ENCODE measurements around the gene PLCB1. TPM values are rescaled to one million over a fixed set of nuclear protein-coding genes. Genes with fewer than 3 reads are reported as not detected.

Gene PLCB1
- total RNA-seq, 1 donor = 13.4 TPM

DNA sequence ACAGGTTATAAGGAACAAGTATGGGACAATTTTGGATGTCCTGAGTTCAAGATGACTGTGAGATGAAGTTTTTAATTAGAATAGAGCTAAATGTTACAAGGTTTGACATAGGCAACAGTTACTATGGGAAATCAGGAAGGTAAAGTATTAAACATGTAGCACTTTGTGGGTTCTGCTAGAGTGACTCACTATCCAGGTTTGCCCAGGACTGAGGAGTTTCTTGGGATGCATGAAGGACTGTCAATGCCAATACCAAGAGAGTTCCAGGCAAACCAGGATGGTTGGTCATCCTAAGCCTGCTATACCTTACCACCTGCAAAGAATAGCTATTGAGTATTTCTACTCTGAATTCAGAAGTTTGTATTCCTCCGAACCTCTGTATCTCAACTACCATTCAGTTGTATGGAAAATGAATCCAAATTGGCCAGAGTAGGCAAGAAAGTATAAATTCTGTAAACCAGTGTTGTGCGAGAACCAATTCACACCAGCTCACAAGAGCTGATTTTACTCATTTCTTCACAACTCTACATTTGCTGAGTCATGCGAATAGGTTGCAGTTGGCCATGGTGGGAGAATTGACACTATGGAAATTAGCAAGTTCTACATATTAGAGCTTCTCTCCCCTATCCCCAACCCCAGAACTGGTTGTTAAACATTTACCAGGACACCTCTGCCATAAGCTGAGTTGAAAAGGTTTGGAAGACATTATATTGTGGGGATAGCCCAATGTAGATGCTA, 449.5 kb downstream of the PLCB1 start:
- Histone ChIP-seq H3K4me3 (ENCODE audit: insufficient read depth, low read length) (no peak overlapping the region), H3K27me3 (ENCODE audit: insufficient read depth, low read length) (no peaks in the 10 kb centered on the region), H3K4me1 (ENCODE audit: insufficient read depth, low read length) (peaks cover 5% of the 10 kb centered on the region), H3K36me3 (ENCODE audit: insufficient read depth, low read length) (no peaks in the 10 kb centered on the region), H3K79me2 (ENCODE audit: insufficient read depth, low read length) (no peaks in the 10 kb centered on the region), H4K20me1 (ENCODE audit: insufficient read depth, low read length) (no peaks in the 10 kb centered on the region), H3K9me3 (ENCODE audit: low read depth, low read length) (no peaks in the 10 kb centered on the region), H2AFZ (ENCODE audit: low read length) (no peak overlapping the region), H3K27ac (ENCODE audit: low read depth, low read length) (no peak overlapping the region), H3K4me2 (ENCODE audit: insufficient read depth, low read length) (no peak overlapping the region)
- TF ChIP-seq, protein P1, sequence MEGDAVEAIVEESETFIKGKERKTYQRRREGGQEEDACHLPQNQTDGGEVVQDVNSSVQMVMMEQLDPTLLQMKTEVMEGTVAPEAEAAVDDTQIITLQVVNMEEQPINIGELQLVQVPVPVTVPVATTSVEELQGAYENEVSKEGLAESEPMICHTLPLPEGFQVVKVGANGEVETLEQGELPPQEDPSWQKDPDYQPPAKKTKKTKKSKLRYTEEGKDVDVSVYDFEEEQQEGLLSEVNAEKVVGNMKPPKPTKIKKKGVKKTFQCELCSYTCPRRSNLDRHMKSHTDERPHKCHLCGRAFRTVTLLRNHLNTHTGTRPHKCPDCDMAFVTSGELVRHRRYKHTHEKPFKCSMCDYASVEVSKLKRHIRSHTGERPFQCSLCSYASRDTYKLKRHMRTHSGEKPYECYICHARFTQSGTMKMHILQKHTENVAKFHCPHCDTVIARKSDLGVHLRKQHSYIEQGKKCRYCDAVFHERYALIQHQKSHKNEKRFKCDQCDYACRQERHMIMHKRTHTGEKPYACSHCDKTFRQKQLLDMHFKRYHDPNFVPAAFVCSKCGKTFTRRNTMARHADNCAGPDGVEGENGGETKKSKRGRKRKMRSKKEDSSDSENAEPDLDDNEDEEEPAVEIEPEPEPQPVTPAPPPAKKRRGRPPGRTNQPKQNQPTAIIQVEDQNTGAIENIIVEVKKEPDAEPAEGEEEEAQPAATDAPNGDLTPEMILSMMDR (IDR thresholded peaks at IDR 0.05; ENCODE audit: extremely low read depth, low read depth, low read length) = no peak
- DNase-seq (ENCODE audit: insufficient read length, low spot score, missing footprints) = no peak

DNA sequence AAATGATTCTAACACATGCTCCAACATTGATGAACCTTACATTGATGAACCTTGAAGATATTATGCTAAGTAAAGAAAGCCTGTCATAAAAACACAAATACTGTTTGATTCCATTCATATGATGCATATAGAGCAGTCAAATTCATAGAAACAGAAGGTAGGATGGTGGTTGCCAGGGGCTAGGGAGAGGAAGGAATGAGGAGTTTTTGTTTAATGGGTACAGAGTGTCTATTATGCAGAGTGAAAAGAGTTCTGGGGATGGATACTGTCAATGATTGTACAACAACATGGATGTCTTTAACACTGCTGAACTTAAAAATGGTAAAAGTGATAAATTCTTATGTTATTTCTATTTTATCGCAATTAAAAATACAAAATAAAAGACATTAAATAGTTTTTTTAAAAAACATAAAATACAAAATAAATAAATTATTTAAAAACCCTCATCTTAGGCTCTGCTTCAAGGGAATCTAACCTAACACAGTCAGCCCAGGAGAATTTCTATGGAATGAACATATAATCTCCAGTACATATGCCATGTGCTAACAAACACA, 451.0 kb downstream of the PLCB1 start:
- no peaks in the 10 kb centered on the region for H3K79me2 ChIP-seq (ENCODE audit: insufficient read depth, low read length)
- no peak for DNase-seq (ENCODE audit: insufficient read length, low spot score, missing footprints)
- peaks cover 8% of the 10 kb centered on the region for H3K4me1 ChIP-seq (ENCODE audit: insufficient read depth, low read length)
- no peak overlapping the region for H3K4me3 ChIP-seq (ENCODE audit: insufficient read depth, low read length)
- H4K20me1 ChIP-seq (ENCODE audit: insufficient read depth, low read length) = no peaks in the 10 kb centered on the region
- H3K9me3 ChIP-seq (ENCODE audit: low read depth, low read length) = no peaks in the 10 kb centered on the region
- TF ChIP-seq, protein P1 (IDR thresholded peaks at IDR 0.05; ENCODE audit: extremely low read depth, low read depth, low read length) = no peak
- no peaks in the 10 kb centered on the region for H3K36me3 ChIP-seq (ENCODE audit: insufficient read depth, low read length)
- H3K27ac ChIP-seq (ENCODE audit: low read depth, low read length) = no peak overlapping the region
- H2AFZ ChIP-seq (ENCODE audit: low read length) = no peak overlapping the region
- H3K4me2 ChIP-seq (ENCODE audit: insufficient read depth, low read length) = peak overlapping the region; percentile 31
- H3K27me3 ChIP-seq (ENCODE audit: insufficient read depth, low read length) = no peaks in the 10 kb centered on the region

DNA sequence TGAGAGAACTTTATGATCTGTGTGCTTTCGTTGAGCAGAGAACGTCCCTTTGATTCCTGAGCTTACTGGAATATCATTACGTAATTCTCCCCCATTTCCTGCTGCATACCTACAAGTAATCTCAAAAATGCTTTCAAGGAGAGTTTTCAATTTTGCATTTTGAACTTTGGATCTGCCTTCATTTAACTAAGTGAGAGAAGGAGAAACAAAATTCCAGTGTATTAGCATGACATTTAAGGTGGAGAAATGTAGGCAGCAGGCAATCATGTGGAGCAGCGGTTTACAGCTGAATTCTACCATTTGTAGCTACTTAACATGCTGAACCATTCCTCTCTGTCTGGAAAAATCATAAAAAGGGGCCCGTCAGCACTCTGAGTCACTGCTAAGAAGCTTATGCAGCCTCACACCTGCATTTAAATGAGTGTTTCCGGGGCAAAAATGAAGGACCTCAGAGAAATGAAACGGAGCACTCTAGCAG, 451.5 kb downstream of the PLCB1 start:
- H3K4me2 ChIP-seq (ENCODE audit: insufficient read depth, low read length) = peak overlapping the region; percentile 31
- TF ChIP-seq, protein P1 (IDR thresholded peaks at IDR 0.05; ENCODE audit: extremely low read depth, low read depth, low read length) = no peak
- no peak for DNase-seq (ENCODE audit: insufficient read length, low spot score, missing footprints)
- peaks cover 8% of the 10 kb centered on the region for H3K4me1 ChIP-seq (ENCODE audit: insufficient read depth, low read length)
- no peaks in the 10 kb centered on the region for H3K9me3 ChIP-seq (ENCODE audit: low read depth, low read length)
- H3K4me3 ChIP-seq (ENCODE audit: insufficient read depth, low read length) = no peak overlapping the region
- H3K79me2 ChIP-seq (ENCODE audit: insufficient read depth, low read length) = no peaks in the 10 kb centered on the region
- no peak overlapping the region for H3K27ac ChIP-seq (ENCODE audit: low read depth, low read length)
- no peaks in the 10 kb centered on the region for H4K20me1 ChIP-seq (ENCODE audit: insufficient read depth, low read length)
- H2AFZ ChIP-seq (ENCODE audit: low read length) = no peak overlapping the region
- H3K36me3 ChIP-seq (ENCODE audit: insufficient read depth, low read length) = no peaks in the 10 kb centered on the region
- no peaks in the 10 kb centered on the region for H3K27me3 ChIP-seq (ENCODE audit: insufficient read depth, low read length)

DNA sequence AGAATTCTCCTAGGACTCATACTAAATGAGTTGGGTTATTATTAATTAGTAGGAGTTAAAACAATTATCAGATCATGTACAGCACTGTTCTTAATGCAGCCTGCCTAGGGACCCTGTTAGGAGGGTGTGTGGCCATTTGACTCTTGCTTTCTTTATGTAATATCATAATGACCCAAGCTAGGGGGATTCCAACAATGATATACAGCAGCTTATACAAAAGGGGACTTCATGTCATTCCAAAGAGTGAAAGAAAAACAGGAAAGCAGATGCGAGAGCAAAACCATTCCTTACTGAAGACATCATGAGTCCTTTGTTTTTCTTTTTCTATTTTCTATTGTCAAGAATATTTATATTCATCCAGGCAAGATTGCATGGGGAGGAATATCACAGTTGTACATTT, 455.2 kb downstream of the PLCB1 start:
- Histone ChIP-seq H3K4me1 (ENCODE audit: insufficient read depth, low read length) (peaks cover 8% of the 10 kb centered on the region), H3K4me2 (ENCODE audit: insufficient read depth, low read length) (no peak overlapping the region), H3K27ac (ENCODE audit: low read depth, low read length) (no peak overlapping the region), H3K27me3 (ENCODE audit: insufficient read depth, low read length) (no peaks in the 10 kb centered on the region), H3K79me2 (ENCODE audit: insufficient read depth, low read length) (no peaks in the 10 kb centered on the region), H2AFZ (ENCODE audit: low read length) (peak overlapping the region; percentile 50), H3K9me3 (ENCODE audit: low read depth, low read length) (no peaks in the 10 kb centered on the region), H4K20me1 (ENCODE audit: insufficient read depth, low read length) (no peaks in the 10 kb centered on the region), H3K36me3 (ENCODE audit: insufficient read depth, low read length) (no peaks in the 10 kb centered on the region), H3K4me3 (ENCODE audit: insufficient read depth, low read length) (no peak overlapping the region)
- DNase-seq (ENCODE audit: insufficient read length, low spot score, missing footprints) = peak; percentile 45
- TF ChIP-seq, protein P1 (IDR thresholded peaks at IDR 0.05; ENCODE audit: extremely low read depth, low read depth, low read length) = no peak
